ENCODE results near the gene ZBTB25. TPM values are rescaled to one million over a fixed set of nuclear protein-coding genes. Genes with fewer than 3 reads are reported as not detected.

The ZBTB25 gene
- total and polyA plus RNA-seq, 10 of the 15 experiments (the other 5 are each of a cell fraction or from before 2014, with no cell fraction given), result 4.1 to 33.9 (median 9.7) TPM

DNA sequence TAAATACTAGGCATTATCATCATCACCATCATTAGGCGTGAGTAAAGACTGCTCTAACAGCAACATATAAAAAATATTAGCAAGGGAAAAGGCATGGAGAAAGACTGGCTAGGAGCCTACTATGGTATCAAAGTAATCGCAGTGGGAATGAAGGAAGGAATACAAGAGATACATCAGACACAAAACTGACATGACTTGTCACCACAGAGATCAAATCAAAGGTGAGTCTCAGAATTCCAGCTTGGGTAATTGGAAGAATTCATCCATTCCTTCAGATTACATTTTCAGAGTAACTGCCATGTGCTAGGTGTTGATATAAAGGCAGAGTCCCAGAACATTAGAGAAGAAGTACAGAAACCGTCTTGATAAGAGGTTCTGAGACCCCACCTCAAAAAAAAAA, 10.2 kb downstream of the ZBTB25 start (continued):
- TF ChIP-seq KDM1A (IDR thresholded peaks at IDR 0.05; ENCODE audit: borderline replicate concordance) (no peak), CHD1 (IDR thresholded peaks at IDR 0.05; ENCODE audit: low read depth, low read length) (no peak)

- 95% methylated on average over 2 of the region's 2 CpGs for WGBS (ENCODE audit: insufficient coverage, insufficient replicate concordance, low lambda C conversion rate, missing lambda C conversion rate)
- H3K27me3 ChIP-seq (replicated peaks in 1 of 2; ENCODE audit: control insufficient read depth in 2 of 2, insufficient read depth in 2 of 2, low read length in 1 of 2), result no peaks in the 10 kb centered on the region
- no peak for ATAC-seq
- intact Hi-C loops (cut with micrococcal nuclease; ENCODE audit: unreplicated experiment) (no loop called here), in situ Hi-C loops (cut with MboI) (no loop called here)
- H3K9ac ChIP-seq (ENCODE audit: control insufficient read depth, insufficient read depth, low read length), result no peak overlapping the region
- no peak overlapping the region for H3K27ac ChIP-seq (ENCODE audit: control insufficient read depth, insufficient read depth)
- ChIA-PET POLR2A (interaction anchor here (0.6 to 1.6 kb wide), 4 partner anchors 9 to 613 kb away, joined by 4 to 7 read pairs (median 6); partner anchors contain the start of gene ZBTB25), CTCF (interaction anchor here (0.9 to 10.2 kb wide), 3 partner anchors 17 to 62 kb away, joined by 4 to 72 read pairs (median 14); no protein-coding TSS in a partner anchor), SMC1A (ENCODE audit: uncharacterized antibody, unreplicated experiment) (interaction anchor here (1.2 to 3.2 kb wide), 8 partner anchors 10 to 148 kb away, joined by 3 to 10 read pairs (median 4); partner anchors contain the start of gene MTHFD1), RAD21 (ENCODE audit: unreplicated experiment) (interaction anchor here (0.8 to 1.7 kb wide), 3 partner anchors 18 to 148 kb away, joined by 3 read pairs; no protein-coding TSS in a partner anchor)
- TF ChIP-seq YBX1 (IDR thresholded peaks at IDR 0.05), result no peak
- no peak for TF ChIP-seq ASH2L (IDR thresholded peaks at IDR 0.05; ENCODE audit: borderline replicate concordance, low read depth)
- no peak for TF ChIP-seq DPF2 (IDR thresholded peaks at IDR 0.05)
- TF ChIP-seq CREM (IDR thresholded peaks at IDR 0.05; ENCODE audit: low read depth), result no peak
- TF ChIP-seq BCL11A (IDR thresholded peaks at IDR 0.05; ENCODE audit: low read depth, low read length), result no peak
- FAIRE-seq, result no peak
- BruUV-seq (replicated peaks), result no TSS peak
- H3K4me2 ChIP-seq (ENCODE audit: control insufficient read depth, insufficient read depth), result no peak overlapping the region
- no peak overlapping the region for H2AFZ ChIP-seq (ENCODE audit: control insufficient read depth, low read depth, low read length)
- H3K9me3 ChIP-seq (replicated peaks; ENCODE audit: control insufficient read depth, insufficient read depth, low read length), result no peaks in the 10 kb centered on the region
- H3K4me1 ChIP-seq (ENCODE audit: control insufficient read depth, insufficient read depth, low read length), result no peaks in the 10 kb centered on the region
- DNase-seq (ENCODE audit: low read depth, low spot score), result no peak
- no peak overlapping the region for H3K4me3 ChIP-seq
- peaks cover 15% of the 10 kb centered on the region for H3K79me2 ChIP-seq (ENCODE audit: control insufficient read depth, insufficient read depth, low read length)
- no peaks in the 10 kb centered on the region for H4K20me1 ChIP-seq (ENCODE audit: control insufficient read depth, insufficient read depth)
- peaks cover 4 to 25% of the 10 kb centered on the region in 2 experiments; a peak in 2 of 4 replicates for H3K36me3 ChIP-seq (ENCODE audit: control insufficient read depth in 2 of 2, insufficient read depth in 2 of 2, low read length in 1 of 2)
Observed at GRCh38 chr14:64491637-64492036, 12.0 kb downstream of the ZBTB25 start.

Measured in GM12878 (cell line).